ENCODE data around the gene LRRC56.

Gene LRRC56

GRCh38 chr11:576811-577610 is 39.7 kb downstream of the LRRC56 start:
- intact Hi-C loops (cut with DNase I), result no loop called here
- DNase-seq, result no peak

GRCh38 chr11:577611-577894 is 40.2 kb downstream of the LRRC56 start:
- no peak for DNase-seq
- intact Hi-C loops (cut with DNase I), result no loop called here

- no peak for DNase-seq
- intact Hi-C loops (cut with DNase I), result no loop called here
These were observed 41.1 kb downstream of the LRRC56 start for GRCh38 chr11:578276-579035.

GRCh38 chr11:579830-580601 is 42.7 kb downstream of the LRRC56 start:
- no peak for DNase-seq
- intact Hi-C loops (cut with DNase I), result no loop called here

GRCh38 chr11:581342-581741 is 44.0 kb downstream of the LRRC56 start:
- intact Hi-C loops (cut with DNase I), result no loop called here
- no peak for DNase-seq

GRCh38 chr11:581752-582151 is 44.4 kb downstream of the LRRC56 start:
- intact Hi-C loops (cut with DNase I), result no loop called here
- peak in 41 of 42 donors; percentile 33 to 95 (median 74) for DNase-seq

- intact Hi-C loops (cut with DNase I), result no loop called here
- DNase-seq, result no peak
These were observed 47.0 kb downstream of the LRRC56 start for GRCh38 chr11:584287-584686.

- no peak for DNase-seq
- intact Hi-C loops (cut with DNase I), result no loop called here
These were observed 49.3 kb downstream of the LRRC56 start for GRCh38 chr11:586376-587316.

- intact Hi-C loops (cut with DNase I), result no loop called here
These were observed 50.2 kb downstream of the LRRC56 start for GRCh38 chr11:587546-587945.

GRCh38 chr11:587978-588380 is 50.7 kb downstream of the LRRC56 start:
- DNase-seq, result peak in 5 of 42 donors; percentile 32 to 57 (median 46)
- intact Hi-C loops (cut with DNase I), result no loop called here

More at GRCh38 chr11:587546-587945, 50.2 kb downstream of the LRRC56 start:
- no peak for DNase-seq

GRCh38 chr11:589798-590197 is 52.5 kb downstream of the LRRC56 start:
- no peak for DNase-seq
- intact Hi-C loops (cut with DNase I), result no loop called here

- DNase-seq, result peak in 26 of 42 donors; percentile 21 to 73 (median 50)
- intact Hi-C loops (cut with DNase I), result no loop called here
These were observed 53.7 kb downstream of the LRRC56 start for GRCh38 chr11:590997-591396.

GRCh38 chr11:592501-592900 is 55.2 kb downstream of the LRRC56 start:
- DNase-seq, result no peak
- intact Hi-C loops (cut with DNase I), result no loop called here

GRCh38 chr11:592918-593317 is 55.6 kb downstream of the LRRC56 start:
- intact Hi-C loops (cut with DNase I), result no loop called here
- no peak for DNase-seq

GRCh38 chr11:593347-593746 is 56.0 kb downstream of the LRRC56 start:
- intact Hi-C loops (cut with DNase I), result no loop called here
- DNase-seq, result no peak

- intact Hi-C loops (cut with DNase I), result no loop called here
- no peak for DNase-seq
These were observed 58.1 kb downstream of the LRRC56 start for GRCh38 chr11:595400-595799.

GRCh38 chr11:596374-596773 is 59.0 kb downstream of the LRRC56 start:
- DNase-seq, result no peak
- intact Hi-C loops (cut with DNase I), result no loop called here

- no peak for DNase-seq
- intact Hi-C loops (cut with DNase I), result no loop called here
These were observed 59.9 kb downstream of the LRRC56 start for GRCh38 chr11:597166-597725.
